Stimulated activated CD8-positive, alpha-beta memory T cell treated with anti-CD3 and anti-CD28 coated beads, Interleukin-12 subunit alpha, Interleukin-12 subunit beta, amount 100 ng/mL, for 4 hours (primary cell): ENCODE measurements around the gene NLK.
"Not testable (repeated sequence)": the region's sequence is repeated elsewhere in the genome, so short reads cannot be mapped to it uniquely, and the experiment has no call there.

Experiments
- DNase-seq: peaks from one replicate; pipeline ENCODE4 v3.0.0-alpha.2; 2020; ENCODE audit warnings: low read depth

NLK gene

GRCh38 chr17:28155405-28155804 lies 112.9 kb downstream of the NLK start:
- not testable (repeated sequence) for DNase-seq

- DNase-seq = no peak
Measured at GRCh38 chr17:28159004-28159403, 116.5 kb downstream of the NLK start.

GRCh38 chr17:28159924-28160323 lies 117.4 kb downstream of the NLK start:
- no peak for DNase-seq

GRCh38 chr17:28160610-28161009 lies 118.1 kb downstream of the NLK start:
- DNase-seq = no peak

GRCh38 chr17:28161311-28161710 lies 118.8 kb downstream of the NLK start:
- DNase-seq = no peak

GRCh38 chr17:28166478-28166877 lies 124.0 kb downstream of the NLK start:
- no peak for DNase-seq

- no peak for DNase-seq
Measured at GRCh38 chr17:28169621-28170349, 127.3 kb downstream of the NLK start.

- DNase-seq = no peak
Measured at GRCh38 chr17:28170771-28171170, 128.3 kb downstream of the NLK start.

GRCh38 chr17:28173031-28173561 lies 130.6 kb downstream of the NLK start:
- no peak for DNase-seq

- DNase-seq = no peak
Measured at GRCh38 chr17:28173801-28174200, 131.3 kb downstream of the NLK start.

- DNase-seq = peak; percentile 4
Measured at GRCh38 chr17:28174352-28175046, 132.0 kb downstream of the NLK start.

- no peak for DNase-seq
Measured at GRCh38 chr17:28177351-28177750, 134.9 kb downstream of the NLK start.

- no peak for DNase-seq
Measured at GRCh38 chr17:28178800-28179199, 136.3 kb downstream of the NLK start.

- no peak for DNase-seq
Measured at GRCh38 chr17:28180449-28180848, 138.0 kb downstream of the NLK start.

- no peak for DNase-seq
Measured at GRCh38 chr17:28181568-28181967, 139.1 kb downstream of the NLK start.

- no peak for DNase-seq
Measured at GRCh38 chr17:28182559-28182958, 140.1 kb downstream of the NLK start.

- DNase-seq = no peak
Measured at GRCh38 chr17:28185658-28186057, 143.2 kb downstream of the NLK start.

GRCh38 chr17:28186472-28186871 lies 144.0 kb downstream of the NLK start:
- not testable (repeated sequence) for DNase-seq

- DNase-seq = no peak
Measured at GRCh38 chr17:28187931-28188330, 145.5 kb downstream of the NLK start.

GRCh38 chr17:28188841-28189263 lies 146.4 kb downstream of the NLK start:
- no peak for DNase-seq

- no peak for DNase-seq
Measured at GRCh38 chr17:28189667-28190066, 147.2 kb downstream of the NLK start.

GRCh38 chr17:28191018-28191417 lies 148.5 kb downstream of the NLK start:
- DNase-seq = no peak

- no peak for DNase-seq
Measured at GRCh38 chr17:28193241-28193640, 150.8 kb downstream of the NLK start.
